Keratinocyte (primary cell): ENCODE data around the gene TWIST2. TPM values are rescaled to one million over a fixed set of nuclear protein-coding genes. Genes with fewer than 3 reads are reported as not detected.

Source experiments
- DNase-seq: peaks from one replicate; pipeline ENCODE4 v3.0.0-alpha.2; 2011; ENCODE audit warnings: low read depth, missing footprints, low spot score
- FAIRE-seq: peaks from 2 replicates; lab custom pipeline; 2011; peaks lifted over from hg19 to GRCh38; lab: Jason Lieb, UNC
- H2AFZ ChIP-seq: 2 replicates; pipeline ENCODE4 v1.6.0; 2012; ENCODE audit warnings: low read length, control low read depth, inconsistent platforms; ENCODE audit not compliant: control insufficient read depth
- H3K27ac ChIP-seq: 2 replicates; pipeline ENCODE4 v1.5.1; 2011; ENCODE audit warnings: low read length; ENCODE audit not compliant: control insufficient read depth, insufficient read depth
- H3K27me3 ChIP-seq: 3 replicates; pipeline ENCODE4 v1.6.0; 2011; ENCODE audit warnings: low read length; ENCODE audit not compliant: control insufficient read depth, insufficient read depth; ENCODE audit errors: extremely low read depth
- H3K36me3 ChIP-seq, 2 experiments: 2 replicates in 1 of 2; 3 replicates in 1 of 2; pipeline ENCODE4 v1.5.1; 2011; ENCODE audit warnings: low read length in 2 of 2, mild to moderate bottlenecking in 1 of 2; ENCODE audit not compliant: control insufficient read depth in 2 of 2, insufficient read depth in 2 of 2; ENCODE audit errors: extremely low read depth in 1 of 2
- H3K4me1 ChIP-seq: 3 replicates; pipeline ENCODE4 v1.5.1; 2011; ENCODE audit warnings: low read length; ENCODE audit not compliant: control insufficient read depth, insufficient read depth; ENCODE audit errors: extremely low read depth
- H3K4me2 ChIP-seq: 3 replicates; pipeline ENCODE4 v1.6.0; 2011; ENCODE audit warnings: low read depth, low read length; ENCODE audit not compliant: control insufficient read depth, insufficient read depth; ENCODE audit errors: extremely low read depth
- H3K4me3 ChIP-seq, 3 experiments: fragments of 200-600 bp in 1 of 3; sonication (generic) in 1 of 3; 2 replicates in 2 of 3; 3 replicates in 1 of 3; pipeline ENCODE4 v1.5.1; 2011 to 2016; ENCODE audit warnings: low read length in 3 of 3, mild to moderate bottlenecking in 3 of 3, control low read depth in 2 of 3, inconsistent platforms in 1 of 3, low read depth in 1 of 3, mixed read lengths in 1 of 3, mixed run types in 1 of 3, moderate library complexity in 1 of 3; ENCODE audit not compliant: control insufficient read depth in 2 of 3, insufficient read depth in 2 of 3; ENCODE audit errors: extremely low read depth in 1 of 3
- H3K79me2 ChIP-seq: 2 replicates; pipeline ENCODE4 v1.6.0; 2012; ENCODE audit warnings: low read length; ENCODE audit not compliant: control insufficient read depth, insufficient read depth
- H3K9ac ChIP-seq: 3 replicates; pipeline ENCODE4 v1.6.0; 2011; ENCODE audit warnings: low read length; ENCODE audit not compliant: control insufficient read depth, insufficient read depth; ENCODE audit errors: extremely low read depth
- H3K9me1 ChIP-seq: 3 replicates; pipeline ENCODE4 v1.6.0; 2011; ENCODE audit warnings: low read length; ENCODE audit not compliant: control insufficient read depth, insufficient read depth; ENCODE audit errors: extremely low read depth
- H3K9me3 ChIP-seq: 2 replicates; pipeline ENCODE4 v1.5.1; 2012; ENCODE audit warnings: low read depth, low read length; ENCODE audit not compliant: control insufficient read depth
- H4K20me1 ChIP-seq: 3 replicates; pipeline ENCODE4 v1.6.0; 2011; ENCODE audit warnings: low read length; ENCODE audit not compliant: control insufficient read depth, insufficient read depth; ENCODE audit errors: extremely low read depth
- EZH2 ChIP-seq: IDR thresholded peaks from one replicate; pipeline ENCODE4 v1.6.1; 2012; ENCODE audit warnings: inconsistent platforms, mild to moderate bottlenecking, low read length, moderate library complexity
- dilution Hi-C: fragments of 300-500 bp; cut with MboI; formaldehyde crosslinking; loops from one replicate; pipeline ENCODE4 v1.7.0; 2020; ENCODE audit warnings: low sequenced_read_pairs; ENCODE audit not compliant: extremely low pct_ligation_motif_present
- polyA plus RNA-seq, 5 experiments: library from polyadenylated mRNA; depleted of rRNA in 3 of 5; stranded (reverse) in 3 of 5; stranded (forward) in 1 of 5; unstranded in 1 of 5; fragments of >200 nt; gene quantifications; 1 replicate in 1 of 5; 2 replicates in 3 of 5; 3 replicates in 1 of 5; pipeline versions ENCODE4 v1.2.1 to v1.2.3, GENCODE V29; 2011 to 2012; ENCODE audit warnings: missing spikeins in 2 of 5, low read depth in 1 of 5, low replicate concordance in 1 of 5
- TF ChIP-seq, protein P1 (sequence below), 3 experiments: IDR thresholded peaks in 1 of 3; conservative IDR thresholded peaks in 1 of 3; optimal IDR thresholded peaks in 1 of 3; 2 replicates in 2 of 3; 3 replicates in 1 of 3; pipeline versions ENCODE3 to v1.5.1; 2011; ENCODE audit warnings: low read length in 3 of 3, mild to moderate bottlenecking in 3 of 3, moderate library complexity in 2 of 3, control low read depth in 1 of 3, inconsistent platforms in 1 of 3; ENCODE audit not compliant: insufficient read depth in 2 of 3; ENCODE audit errors: extremely low read depth in 1 of 3

Gene TWIST2
- polyA plus RNA-seq, 1 donor (not counting 4 experiments of a cell fraction or from before 2014, with no cell fraction given): 5.5 TPM

DNA sequence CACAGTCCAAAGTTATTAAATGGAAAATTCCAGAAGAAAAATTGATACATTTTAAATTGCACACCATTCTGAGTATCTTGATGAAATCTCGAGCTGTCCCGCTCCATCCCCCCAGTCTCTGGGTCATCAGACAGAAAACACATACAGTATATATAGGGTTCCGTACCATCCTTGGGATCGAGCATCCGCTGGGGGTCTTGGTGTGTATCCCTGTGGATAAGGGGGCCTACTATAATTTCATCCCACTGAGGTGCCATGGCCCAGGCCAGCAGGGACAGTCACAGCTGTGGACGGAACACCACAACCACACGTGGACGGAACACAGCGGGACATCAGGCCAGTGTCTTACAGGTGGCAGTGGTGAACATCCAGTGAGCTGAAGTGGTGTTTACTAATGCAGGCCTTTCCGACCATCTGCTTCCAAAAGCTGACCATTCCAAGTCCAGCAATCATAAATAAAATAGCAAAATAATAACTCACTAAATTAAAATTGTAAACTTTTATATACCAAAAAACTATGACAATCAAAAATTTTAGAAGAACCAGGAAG is 14.0 kb downstream of the TWIST2 start:
- H3K4me3 ChIP-seq: no peak overlapping the region

DNA sequence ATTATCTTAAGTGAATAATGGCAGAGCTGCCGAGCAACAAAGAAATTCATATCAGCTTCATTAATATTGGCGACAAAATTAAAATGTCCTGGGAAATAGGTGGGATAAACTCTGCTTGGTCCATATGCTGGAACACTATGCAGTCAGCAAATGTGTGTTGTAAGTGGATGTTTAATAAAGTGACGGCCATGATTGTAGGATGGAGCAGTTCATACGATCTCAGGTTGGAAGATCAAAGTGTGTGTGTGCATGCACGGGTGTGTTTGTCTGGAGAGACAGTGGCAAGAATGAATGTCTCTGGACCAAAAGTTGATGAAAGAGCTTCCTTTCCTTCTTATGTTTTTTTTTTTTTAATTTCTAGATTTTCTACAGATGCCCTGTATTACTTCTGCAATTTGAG is 14.8 kb downstream of the TWIST2 start:
- Histone ChIP-seq H3K9me1 (no peaks in the 10 kb centered on the region), H3K27ac (no peak overlapping the region), H2AFZ (no peak overlapping the region), H3K4me3 (no peak overlapping the region), H3K9ac (no peak overlapping the region), H3K79me2 (no peaks in the 10 kb centered on the region), H3K4me2 (no peak overlapping the region), H3K36me3 (no peaks in the 10 kb centered on the region), H3K4me1 (peaks cover 27% of the 10 kb centered on the region), H3K27me3 (no peaks in the 10 kb centered on the region), H3K9me3 (no peaks in the 10 kb centered on the region), H4K20me1 (no peaks in the 10 kb centered on the region)
- FAIRE-seq (no peak), DNase-seq (no peak)
- dilution Hi-C loops: no loop called here
- TF ChIP-seq, protein P1, sequence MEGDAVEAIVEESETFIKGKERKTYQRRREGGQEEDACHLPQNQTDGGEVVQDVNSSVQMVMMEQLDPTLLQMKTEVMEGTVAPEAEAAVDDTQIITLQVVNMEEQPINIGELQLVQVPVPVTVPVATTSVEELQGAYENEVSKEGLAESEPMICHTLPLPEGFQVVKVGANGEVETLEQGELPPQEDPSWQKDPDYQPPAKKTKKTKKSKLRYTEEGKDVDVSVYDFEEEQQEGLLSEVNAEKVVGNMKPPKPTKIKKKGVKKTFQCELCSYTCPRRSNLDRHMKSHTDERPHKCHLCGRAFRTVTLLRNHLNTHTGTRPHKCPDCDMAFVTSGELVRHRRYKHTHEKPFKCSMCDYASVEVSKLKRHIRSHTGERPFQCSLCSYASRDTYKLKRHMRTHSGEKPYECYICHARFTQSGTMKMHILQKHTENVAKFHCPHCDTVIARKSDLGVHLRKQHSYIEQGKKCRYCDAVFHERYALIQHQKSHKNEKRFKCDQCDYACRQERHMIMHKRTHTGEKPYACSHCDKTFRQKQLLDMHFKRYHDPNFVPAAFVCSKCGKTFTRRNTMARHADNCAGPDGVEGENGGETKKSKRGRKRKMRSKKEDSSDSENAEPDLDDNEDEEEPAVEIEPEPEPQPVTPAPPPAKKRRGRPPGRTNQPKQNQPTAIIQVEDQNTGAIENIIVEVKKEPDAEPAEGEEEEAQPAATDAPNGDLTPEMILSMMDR (optimal IDR thresholded peaks at IDR 0.05 in 1 of 3, IDR thresholded peaks at IDR 0.05 in 1 of 3, conservative IDR thresholded peaks at IDR 0.05 in 1 of 3; ENCODE audit: extremely low read depth in 1 of 3, insufficient read depth in 2 of 3, low read length in 3 of 3): no peak
- TF ChIP-seq EZH2: no peak

More for the DNA sequence above, 14.0 kb downstream of the TWIST2 start:
- Histone ChIP-seq H4K20me1 (no peaks in the 10 kb centered on the region), H3K36me3 (no peaks in the 10 kb centered on the region), H3K4me1 (peaks cover 18% of the 10 kb centered on the region), H3K79me2 (no peaks in the 10 kb centered on the region), H2AFZ (no peak overlapping the region), H3K9me3 (no peaks in the 10 kb centered on the region), H3K27ac (no peak overlapping the region), H3K9me1 (peaks cover 2% of the 10 kb centered on the region), H3K9ac (no peak overlapping the region), H3K4me2 (no peak overlapping the region), H3K27me3 (no peaks in the 10 kb centered on the region)
- TF ChIP-seq, protein P1 (optimal IDR thresholded peaks at IDR 0.05 in 1 of 3, IDR thresholded peaks at IDR 0.05 in 1 of 3, conservative IDR thresholded peaks at IDR 0.05 in 1 of 3; ENCODE audit: extremely low read depth in 1 of 3, insufficient read depth in 2 of 3, low read length in 3 of 3): no peak
- TF ChIP-seq EZH2: no peak
- dilution Hi-C loops: no loop called here
- no peak for FAIRE-seq
- no peak for DNase-seq
